SHP77 (cell line): ENCODE results near the gene FAM131B.
"Not testable (repeated sequence)": the region's sequence is repeated elsewhere in the genome, so short reads cannot be mapped to it uniquely, and the experiment has no call there.

Experiments used
- DNase-seq, 2 experiments: peaks; one replicate each; lab custom pipeline; 2025; lab: John Stamatoyannopoulos, UW

Gene FAM131B

DNA sequence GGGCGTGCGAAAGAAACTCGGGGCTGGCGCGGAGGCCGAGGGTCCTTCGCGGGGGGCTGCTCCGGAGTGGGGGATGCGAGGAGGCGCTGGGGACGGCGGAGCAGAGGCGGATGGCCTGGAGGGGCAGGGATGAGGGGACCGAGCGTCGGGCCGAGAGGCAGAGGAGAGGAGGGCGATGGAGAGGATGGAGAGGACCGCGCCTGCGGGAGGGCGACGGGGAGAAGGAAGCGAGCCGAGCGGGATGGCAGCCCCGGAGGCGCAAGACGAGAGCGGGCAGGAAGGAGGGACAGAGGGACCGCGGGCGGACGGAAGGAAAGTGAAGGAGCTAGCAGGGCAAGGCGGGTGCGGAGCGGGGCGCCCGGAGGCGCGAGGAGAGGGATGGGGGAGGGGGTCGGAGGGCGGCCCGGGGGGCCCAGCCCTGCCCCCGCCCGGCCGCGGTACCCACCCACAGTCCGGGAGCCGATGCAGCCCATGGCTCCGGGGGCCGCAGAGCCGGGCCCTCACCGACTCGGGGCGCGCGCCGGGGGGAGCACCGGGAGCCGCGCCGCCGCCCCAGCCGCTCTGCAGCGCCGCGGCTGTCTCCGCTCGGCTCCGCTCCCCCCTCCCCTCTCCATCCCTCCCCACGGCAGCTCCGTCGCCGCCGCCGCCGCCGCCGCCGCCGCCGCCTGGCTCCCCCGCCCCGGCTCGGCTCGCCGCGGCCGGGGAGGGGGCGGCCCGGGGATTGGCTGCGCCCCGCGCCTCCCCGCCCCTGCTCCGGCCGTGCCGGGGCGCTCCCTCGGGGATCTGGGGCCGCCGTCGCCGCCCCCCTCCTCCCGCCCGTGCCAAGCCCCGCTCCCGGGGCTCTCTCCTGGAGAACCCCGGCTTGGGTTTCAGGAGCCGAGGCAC, at the start of gene FAM131B:
Gene FAM131B (minus strand): TSS at position 583 of the 885 bp plus-strand sequence. CDS start 110 bp downstream, at position 473.
- no peak for DNase-seq

DNA sequence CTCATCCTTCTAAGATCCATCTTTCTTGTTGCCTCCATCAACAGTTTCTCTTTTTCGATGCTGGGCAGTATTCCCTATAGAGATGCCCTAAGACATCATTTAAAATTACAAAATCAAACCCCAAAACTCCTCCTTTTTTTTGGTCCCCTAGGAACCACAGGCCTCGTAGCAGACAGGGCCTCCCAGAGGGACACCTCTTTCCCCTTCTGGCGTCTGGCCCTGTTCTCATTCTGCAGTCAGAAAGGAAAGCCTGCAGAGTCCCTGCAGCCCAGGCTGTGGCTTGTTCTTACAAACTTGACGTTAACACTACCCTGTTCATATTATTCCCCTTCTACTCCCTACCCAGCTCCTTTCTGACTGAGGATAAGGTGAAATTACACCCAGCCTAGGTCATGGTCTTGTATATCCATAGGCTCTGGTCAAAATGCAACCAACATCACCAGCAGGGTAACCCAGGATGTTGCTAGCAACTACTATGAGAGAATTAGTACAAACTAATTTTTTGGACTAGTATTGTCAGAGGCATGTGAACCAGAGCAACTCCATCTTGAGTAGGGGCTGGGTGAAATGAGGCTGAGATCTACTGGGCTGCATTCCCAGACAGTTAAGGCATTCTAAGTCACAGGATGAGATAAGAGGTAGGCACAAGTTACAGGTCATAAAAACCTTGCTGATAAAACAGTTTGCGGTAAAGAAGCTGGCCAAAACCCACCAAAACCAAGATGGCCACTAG, 49.6 kb upstream of the FAM131B start:
- no peak for DNase-seq

DNA sequence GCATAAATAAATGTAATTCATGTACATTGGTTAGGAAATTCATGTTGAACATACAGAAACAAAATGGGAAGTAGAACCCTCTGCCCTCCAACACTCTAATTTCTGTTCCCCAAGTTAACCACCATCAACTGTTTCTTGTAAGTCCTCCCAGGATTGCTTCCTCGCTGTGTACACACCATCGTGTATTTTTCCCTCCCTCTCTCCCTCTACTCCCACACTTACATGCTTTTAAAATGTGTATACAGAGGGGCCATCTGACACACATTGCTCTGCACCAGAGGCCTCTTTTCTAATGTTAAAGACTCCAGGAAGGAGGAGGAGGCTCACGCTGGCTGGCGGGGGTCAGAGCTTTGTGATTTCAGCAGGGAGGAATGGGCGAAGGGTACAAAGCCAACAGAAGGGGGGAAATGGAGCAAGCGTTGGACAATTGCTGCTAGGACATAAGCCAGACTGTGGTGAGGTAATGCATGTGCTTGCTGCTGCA, 48.0 kb upstream of the FAM131B start:
- no peak for DNase-seq

DNA sequence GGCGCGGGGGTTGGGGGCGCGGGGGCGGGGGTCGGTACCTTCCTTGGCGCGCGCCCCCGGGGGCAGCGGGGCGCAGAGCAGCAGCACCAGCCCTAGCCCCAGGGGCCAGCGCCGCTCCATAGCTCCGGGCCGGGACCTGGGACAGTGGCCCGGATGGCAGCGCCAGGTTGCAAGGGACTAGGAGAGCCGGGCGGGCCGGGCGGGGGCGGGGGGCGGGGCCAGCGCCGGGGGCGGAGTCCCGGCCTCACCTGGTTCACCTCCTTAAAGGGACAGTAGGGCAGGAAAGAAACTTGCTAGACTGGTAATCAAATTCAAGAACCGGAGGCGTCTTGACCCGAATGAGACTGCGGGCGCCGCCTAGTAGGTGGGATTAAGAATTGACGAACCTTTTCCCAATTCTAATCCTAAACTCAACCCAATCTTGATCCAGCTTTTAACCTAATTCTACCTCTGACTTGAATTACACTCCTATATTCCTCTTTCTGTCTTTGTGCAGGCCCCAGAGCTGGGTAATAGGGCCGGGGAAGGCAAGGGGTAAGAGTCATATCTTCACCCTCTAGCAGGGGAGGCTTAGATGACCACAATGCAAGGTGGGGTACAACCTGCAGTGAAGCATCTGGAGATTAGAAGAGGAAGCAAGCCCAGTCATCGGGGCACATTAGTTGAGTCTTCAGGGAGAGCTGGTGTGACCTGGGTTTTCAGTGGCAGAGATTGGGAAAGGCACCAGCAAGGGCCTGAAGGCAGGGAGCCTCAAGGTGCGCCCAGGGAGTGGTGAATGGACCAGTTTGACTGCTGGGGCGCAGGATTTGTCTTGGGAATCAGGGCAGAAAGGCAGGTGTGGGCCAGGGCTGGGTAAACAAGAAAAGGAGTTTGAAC, 46.4 kb upstream of the FAM131B start, which contains the start of gene EPHA1:
Gene EPHA1 (minus strand): TSS at position 171 of the 876 bp plus-strand sequence. CDS start 51 bp downstream, at position 120.
- DNase-seq: no peak

DNA sequence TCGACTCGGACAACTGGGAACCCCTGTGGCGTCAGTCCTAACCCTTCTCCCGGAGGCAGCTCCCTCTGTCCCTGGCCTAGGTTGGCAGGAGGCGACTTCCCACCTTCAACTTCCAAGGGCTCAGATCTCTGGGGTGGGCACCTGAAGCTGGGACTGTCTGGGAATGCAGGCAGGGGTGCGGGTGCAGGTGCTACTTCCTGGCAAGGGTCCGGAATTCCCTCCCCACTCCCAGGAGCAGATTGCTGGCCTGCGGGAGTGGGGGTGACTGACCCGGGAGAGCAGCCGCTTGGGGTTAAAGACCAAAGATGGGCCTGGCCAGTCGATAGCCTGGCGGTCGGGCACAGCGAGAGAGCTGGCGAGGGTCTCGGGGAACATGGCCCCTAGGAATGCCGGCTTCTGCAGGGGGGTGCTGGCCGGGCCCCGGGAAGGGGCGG, 45.8 kb upstream of the FAM131B start:
- no peak for DNase-seq

DNA sequence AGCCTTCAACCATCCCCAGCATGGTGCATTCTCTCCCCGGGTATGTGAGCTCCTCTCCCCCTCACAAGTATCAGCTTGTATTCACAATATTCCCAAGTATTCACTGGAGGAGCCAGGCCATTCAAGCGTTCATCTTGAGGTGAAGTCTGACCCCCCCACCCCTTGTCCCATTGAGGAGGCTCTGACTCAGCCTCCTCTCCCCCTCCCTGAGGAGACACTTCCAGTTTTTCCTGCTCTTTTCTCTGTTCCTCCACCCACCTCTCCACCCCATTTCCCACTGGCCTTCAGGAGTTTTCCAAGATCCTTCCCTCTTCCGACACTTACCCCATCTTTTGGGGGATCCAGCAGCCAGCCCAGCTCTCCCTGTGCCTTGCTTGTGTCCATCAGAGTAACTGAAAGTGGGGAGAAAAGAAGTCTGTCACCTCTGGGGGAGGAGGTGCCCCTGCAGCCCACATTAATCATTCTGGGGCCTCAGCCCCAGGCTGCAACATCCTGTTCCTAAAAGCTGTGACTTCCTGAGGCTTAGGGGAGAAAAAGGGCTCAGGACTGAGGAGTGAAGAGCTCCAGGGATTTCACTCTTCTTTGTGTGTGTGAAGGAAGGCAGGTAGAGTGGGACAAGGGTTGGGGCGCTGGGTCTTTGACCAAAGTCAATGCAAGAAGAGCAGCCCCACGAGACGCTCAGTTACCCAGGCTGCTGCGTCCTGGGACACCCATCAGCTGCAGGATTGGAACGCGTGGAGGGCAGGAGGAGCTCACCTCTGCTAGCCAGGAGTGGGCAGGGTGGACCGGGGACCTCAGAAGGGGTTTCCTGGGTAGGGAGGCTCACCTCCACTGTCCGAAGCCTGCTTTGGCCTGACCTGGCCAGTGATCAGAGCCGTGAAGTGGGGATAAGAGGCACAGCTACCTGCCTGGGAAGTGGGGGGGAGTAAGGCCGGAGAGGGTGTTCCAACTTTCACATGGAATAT, 45.1 kb upstream of the FAM131B start:
- no peak for DNase-seq

DNA sequence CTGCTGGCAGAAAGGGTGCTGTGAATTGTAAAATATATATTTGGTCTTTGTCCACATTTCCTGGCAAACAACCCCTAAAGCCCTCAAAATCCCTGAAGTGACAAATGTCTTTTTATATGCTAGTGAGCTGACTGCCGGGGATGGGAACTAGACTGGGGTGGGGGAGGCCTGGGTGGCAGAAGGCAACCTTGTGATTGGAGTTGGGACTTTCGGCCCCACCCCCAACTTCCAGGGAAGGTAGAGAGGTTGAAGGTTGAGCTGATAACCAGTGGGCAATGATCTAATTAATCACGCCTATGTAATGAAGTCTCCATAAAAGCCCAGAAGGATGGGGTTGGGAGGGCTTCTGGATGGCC, 43.5 kb upstream of the FAM131B start:
- DNase-seq: no peak

DNA sequence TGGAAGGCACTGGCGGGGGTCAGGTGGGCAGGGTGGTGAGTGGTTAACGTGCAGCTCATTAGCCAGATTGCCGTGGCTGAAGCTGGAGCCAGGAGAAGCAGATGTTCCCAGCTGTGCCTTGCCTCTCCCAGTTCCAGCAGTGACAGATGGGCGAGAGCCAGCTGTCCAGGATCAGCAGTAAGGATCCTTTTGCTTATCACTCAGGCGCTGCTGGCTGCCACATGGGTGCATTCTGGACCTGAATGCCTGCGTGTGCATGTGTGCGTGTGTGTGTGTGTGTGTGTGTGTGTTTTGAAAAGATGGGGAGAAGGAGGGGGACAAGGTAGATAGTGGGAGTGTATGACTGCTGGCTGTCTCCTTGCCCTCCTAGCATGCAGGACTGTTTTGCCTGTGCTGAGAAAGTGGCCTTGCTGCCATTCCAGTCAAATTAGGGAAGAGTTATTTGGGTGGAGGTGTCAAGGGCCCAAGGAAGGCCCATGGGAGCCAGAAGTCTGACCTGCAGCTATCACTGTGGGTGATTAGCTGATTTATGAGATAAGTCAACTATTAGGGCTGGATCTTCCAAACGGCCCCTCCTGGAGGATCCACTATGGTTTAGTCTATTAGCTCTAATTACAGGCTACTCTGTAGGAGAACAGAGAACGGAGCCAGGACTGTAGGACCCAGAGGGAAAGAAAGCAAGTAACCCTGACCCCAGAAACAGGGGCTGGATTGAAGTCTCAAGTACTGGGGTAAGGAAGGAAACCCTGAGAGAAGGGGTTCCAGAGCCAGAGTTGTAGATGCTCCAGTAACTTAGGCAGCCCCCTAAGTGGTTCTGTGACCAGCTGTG, 42.9 kb upstream of the FAM131B start:
- no peak for DNase-seq

DNA sequence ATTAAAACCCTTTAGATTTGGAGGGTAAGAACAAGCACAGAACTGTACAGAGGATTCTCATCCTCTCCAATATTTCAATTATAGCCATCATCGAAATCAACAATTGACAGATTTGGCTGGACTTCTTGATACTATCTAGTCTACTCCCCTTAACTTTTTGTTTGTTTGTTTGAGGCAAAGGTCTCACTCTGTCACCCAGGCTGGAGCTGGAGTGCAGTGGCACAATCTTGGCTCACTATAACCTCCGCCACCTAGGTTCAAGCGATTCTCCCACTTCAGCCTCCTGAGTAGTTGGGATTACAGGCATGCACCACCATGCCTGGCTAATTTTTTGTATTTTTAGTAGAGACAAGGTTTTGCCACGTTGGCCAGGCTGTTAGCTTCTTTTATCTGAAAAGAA, 39.7 kb upstream of the FAM131B start:
- DNase-seq: not testable (repeated sequence)

DNA sequence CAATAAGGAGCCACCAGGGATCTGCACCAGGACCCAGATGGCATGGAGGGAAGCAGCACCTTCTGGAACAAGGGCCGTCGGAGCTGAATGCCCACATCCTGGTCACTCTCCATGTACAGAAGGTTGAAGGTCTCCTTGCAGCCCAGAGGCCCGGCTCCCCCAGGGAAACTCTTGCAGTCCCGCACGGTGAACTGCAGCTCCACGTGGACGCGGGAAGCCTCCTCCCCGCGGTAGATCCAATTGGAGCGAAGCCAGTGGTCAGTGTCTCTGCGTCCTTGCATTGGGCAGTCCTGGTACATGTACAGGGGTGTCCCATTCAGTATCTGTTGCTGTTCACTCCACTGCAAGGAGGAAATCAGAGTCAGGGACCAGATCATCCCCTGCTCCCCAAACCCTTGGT, 38.8 kb upstream of the FAM131B start:
- DNase-seq: no peak

DNA sequence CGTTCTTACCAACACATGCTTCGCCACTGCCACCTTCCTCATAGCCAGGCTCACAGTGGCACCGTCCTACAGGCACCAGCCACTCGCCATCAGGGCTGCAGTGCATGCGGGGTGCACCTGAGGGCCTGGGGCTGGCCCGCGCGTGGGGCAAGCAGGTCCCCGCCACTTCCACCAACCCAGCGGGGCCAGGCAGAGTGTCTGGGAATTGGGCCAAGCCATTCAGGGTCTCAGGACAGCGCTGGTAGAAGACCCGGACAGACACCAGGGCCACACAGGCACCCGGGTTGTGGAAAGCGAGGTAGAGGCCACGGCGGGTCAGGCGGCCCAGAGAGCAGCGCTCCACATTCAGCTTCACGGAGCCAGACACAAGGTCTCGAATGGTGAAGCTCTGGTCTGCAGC, 37.1 kb upstream of the FAM131B start:
- DNase-seq: no peak

DNA sequence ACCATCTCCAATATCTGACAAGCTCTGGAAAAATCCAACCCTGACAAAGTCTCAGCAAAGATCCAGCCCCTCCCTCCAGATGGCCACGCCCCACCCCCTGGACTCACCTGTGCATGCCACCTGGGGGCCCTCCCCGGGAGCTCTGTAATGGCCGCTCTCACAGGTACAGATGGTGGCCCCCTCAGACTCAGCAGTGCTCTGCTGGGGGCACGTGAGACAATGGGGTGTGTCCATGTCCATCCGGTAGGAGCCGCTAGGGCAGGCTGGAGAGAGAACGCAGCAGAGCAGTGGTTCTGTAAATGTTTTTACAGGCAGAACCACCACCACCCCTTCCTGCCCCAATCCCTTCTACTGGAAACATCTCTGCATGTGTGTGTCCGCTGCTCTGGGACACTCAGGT, 36.6 kb upstream of the FAM131B start:
- DNase-seq: no peak

DNA sequence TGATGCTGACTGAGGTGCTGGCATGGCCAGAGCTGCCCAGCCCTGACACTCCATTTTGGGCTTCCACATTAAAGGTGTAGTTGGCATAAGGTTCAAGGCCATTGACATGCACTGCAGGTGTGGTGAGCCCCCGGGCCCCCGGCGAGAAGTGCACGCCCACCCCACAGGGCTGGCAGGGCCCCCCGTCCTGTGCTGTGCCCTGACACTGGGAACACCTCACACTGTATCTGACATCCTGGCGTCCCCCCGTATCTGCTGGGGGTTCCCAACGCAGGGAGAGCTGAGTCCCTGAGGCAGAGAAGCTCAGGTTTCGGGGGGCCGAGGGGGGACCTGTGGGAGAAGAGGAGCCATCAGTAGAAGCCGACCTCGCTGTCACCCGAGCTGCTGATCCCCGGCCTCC, 36.1 kb upstream of the FAM131B start:
- no peak for DNase-seq

DNA sequence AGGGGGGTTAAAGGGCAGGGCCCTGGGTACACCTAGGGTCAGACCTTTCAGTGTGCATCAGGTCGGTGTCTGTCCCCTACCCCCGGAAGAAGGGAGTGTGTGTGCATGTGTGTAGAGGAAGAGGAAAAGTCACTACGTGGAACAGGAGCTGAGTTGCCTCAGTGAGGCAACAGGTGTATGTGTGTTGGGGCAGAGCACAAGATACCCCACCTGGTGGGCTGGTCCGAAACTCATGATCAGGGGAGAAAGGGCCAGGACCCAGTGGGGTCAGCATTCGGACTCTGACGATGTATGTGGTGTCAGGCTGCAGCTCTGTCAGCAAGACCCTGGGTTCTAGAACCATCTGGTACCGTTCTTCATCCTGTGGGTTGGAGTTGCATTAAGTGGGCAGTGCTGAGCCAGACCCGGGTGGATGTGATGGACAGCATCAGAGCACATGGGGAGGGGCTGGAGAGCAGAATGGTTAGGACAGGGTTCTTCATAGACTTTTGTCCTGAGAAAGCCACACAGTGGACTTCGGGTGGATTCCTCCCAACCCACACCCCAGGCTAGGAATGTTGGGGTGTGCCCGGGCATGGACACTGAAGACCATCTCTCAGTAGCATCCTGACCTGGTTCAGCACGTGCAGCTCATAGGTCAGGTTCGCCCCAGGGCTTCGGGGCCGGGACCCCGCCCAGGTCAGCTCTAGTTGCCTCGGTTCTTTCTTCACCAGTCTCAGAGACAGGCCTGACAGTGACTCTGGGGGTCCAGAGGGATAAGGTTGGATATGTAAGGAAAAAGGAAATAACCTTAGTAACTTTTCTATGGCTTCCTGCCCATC, 35.4 kb upstream of the FAM131B start:
- DNase-seq: no peak

DNA sequence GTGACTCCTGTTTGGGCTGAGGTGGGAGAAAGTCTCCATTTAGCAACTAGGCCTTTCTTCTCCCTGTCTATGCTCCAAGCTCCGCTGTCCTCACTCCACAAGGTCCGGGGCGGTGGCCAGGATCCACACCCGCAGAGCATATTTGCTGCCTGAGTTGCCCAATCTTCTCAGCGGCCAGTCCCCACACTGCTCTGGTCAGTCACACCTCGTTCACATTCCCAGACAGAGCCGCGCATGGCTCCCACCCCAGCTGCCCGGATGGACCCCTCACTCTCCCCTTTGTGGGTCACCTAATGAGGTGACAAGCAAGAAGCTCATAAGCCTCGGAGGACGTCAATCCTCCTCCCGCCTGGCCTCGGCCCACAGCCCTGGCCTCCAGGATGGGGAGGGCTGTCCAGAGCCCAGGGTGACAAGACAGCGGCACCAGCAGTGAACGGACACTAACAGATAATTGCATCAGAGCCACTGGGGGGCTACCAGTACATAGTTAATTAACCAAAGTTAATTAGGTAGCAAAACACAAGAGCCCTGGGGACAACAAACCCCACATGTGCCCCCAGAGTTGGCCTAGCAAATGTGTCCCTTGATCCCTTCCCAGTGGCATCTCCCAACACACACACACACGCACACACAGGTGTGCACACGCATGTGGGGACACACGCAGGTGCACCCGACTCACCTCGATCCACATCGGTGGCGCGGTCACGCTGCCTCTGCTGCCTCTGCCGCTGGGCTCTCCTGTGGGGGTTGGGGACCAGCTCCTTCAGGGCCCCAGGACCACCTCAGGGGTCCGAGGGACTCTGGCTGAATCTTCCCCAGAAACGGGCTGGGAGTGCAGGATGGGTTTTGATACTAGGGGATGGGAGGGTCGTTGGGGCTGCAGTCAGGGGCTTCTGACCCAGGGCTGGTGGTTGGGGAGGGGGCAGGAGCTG, 34.4 kb upstream of the FAM131B start:
- DNase-seq: no peak

DNA sequence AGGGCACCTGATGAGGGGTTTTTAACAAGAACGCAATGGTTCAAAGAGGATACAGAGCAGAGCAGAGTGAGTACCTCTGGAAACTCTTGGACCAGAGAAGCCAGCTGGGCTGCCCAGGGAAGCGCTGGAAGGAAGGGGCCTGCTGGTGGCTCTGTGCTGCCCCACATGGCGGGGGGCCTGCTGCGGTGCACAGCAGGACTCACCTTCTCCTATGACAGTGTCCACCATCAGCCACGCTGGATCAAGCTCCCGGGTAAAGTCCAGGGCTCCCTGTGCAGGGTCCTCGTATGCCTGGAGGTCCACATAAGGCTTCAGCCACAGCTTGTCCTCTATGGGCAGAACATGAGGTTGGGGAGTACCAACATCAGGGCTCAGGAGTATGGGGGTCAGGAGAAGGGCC, 33.7 kb upstream of the FAM131B start:
- DNase-seq: no peak

DNA sequence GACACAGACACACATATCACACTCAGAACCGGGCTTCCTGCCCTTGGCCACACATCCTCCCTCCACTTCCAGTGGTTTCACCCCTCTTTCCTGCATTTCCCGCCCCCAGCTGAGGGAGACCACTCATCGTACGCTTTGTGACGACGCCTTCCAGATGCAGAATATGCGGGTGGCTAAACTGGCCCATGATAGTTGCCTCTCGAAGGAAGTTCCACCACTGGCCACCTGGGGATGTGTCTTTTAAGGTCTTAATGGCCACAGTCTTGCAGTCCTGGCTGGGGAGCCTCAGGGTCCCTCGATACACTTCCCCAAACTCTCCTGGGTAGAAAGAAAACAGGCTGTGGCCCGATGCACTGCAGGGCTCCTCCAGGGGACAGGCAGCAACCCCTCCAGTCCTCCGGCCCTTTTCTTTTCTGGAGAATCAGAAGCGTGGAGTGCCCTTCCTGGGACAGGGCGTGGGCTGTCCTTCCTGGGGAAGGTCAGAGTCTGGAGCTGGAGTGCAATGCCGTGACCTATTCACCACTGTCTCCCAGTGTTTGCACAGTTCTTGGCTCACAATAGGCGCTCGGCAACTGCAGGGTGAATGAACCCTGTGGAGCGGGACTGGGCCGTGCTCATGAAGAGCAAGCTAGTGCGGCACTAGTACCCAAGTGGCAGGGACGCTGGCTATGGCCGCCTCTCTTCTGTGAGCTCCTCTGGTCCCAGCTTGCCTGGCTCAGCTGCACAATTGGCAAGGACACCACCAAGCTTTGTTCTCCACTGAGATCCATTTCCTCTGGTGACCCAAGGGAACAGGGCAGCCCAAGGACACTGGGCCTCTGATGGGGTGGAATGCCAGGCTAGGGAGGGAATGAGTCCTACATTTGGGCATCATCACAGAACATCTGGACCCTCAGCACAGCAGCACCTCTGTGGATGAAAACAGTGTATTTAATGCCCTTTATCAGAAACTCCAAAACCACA, 33.0 kb upstream of the FAM131B start:
- DNase-seq: peak in 1 of 2 experiments; percentile 30
